K562 (cell line): Measurements from ENCODE around the gene NLRP9. TPM values are rescaled to one million over a fixed set of nuclear protein-coding genes. Genes with fewer than 3 reads are reported as not detected.
A peak's percentile ranks its signal among the peaks of the same experiment; 100 is the strongest.

Experiments used
- CBFB ChIP-seq: sonication (generic); formaldehyde crosslinking; IDR thresholded peaks from 2 replicates; pipeline ENCODE4 v1.4.0; 2020; ENCODE audit warnings: mild to moderate bottlenecking, missing genetic modification reagents
- CC2D1A ChIP-seq: fragments of 450-650 bp; IDR thresholded peaks from 2 replicates; pipeline ENCODE4 v1.6.1; 2017; ENCODE audit warnings: mild to moderate bottlenecking
- EHMT2 ChIP-seq: fragments of 450-650 bp; IDR thresholded peaks from 2 replicates; pipeline ENCODE4 v1.6.1; 2018; ENCODE audit warnings: antibody characterized with exemption
- KLF6 ChIP-seq: fragments of 250-450 bp; sonication (Bioruptor Pico); IDR thresholded peaks from 2 replicates; pipeline ENCODE4 v1.4.0; 2020; ENCODE audit warnings: mild to moderate bottlenecking, moderate library complexity, borderline replicate concordance
- L3MBTL2 ChIP-seq: fragments of 450-650 bp; IDR thresholded peaks from 2 replicates; pipeline ENCODE4 v1.6.1; 2016; ENCODE audit warnings: mild to moderate bottlenecking, moderate library complexity
- LEF1 ChIP-seq: fragments of 450-650 bp; IDR thresholded peaks from 2 replicates; pipeline ENCODE4 v1.6.1; 2016; ENCODE audit warnings: mild to moderate bottlenecking
- NFYB ChIP-seq: IDR thresholded peaks from 2 replicates; pipeline ENCODE4 v1.6.1; 2011; ENCODE audit warnings: mild to moderate bottlenecking, moderate library complexity; ENCODE audit not compliant: insufficient read length; ENCODE audit errors: extremely low read depth
- PTRF ChIP-seq: fragments of 450-650 bp; IDR thresholded peaks from 2 replicates; pipeline ENCODE4 v1.6.1; 2016; ENCODE audit warnings: mild to moderate bottlenecking, missing genetic modification characterization, missing compliant biosample characterization
- SRSF3 ChIP-seq: fragments of 200-400 bp; formaldehyde crosslinking; IDR thresholded peaks from 2 replicates; pipeline ENCODE4 v1.6.1; 2016; ENCODE audit warnings: mild to moderate bottlenecking, low read length, moderate library complexity; ENCODE audit not compliant: insufficient read depth
- polyA plus RNA-seq, 8 experiments: library from polyadenylated mRNA; depleted of rRNA in 4 of 8; stranded (reverse) in 5 of 8; unstranded in 3 of 8; fragments of >200 nt; fragmentation: Nextera tagmentation in 2 of 8; fragmentation: Illumina TruSeq in 1 of 8; extraction: Ambion mirVana in 2 of 8; extraction: Trizol in 1 of 8; gene quantifications; 2 replicates each; pipeline versions ENCODE4 v1.2.1 to v1.2.3, GENCODE V29; 2011 to 2014; ENCODE audit warnings: inconsistent platforms in 1 of 8, missing spikeins in 1 of 8
- total RNA-seq, 7 experiments: library from RNA; depleted of rRNA in 6 of 7; stranded (reverse); fragments of >200 nt in 6 of 7; fragmentation: Illumina TruSeq in 2 of 7; extraction: Trizol in 2 of 7; gene quantifications; 2 replicates each; pipeline versions ENCODE4 v1.2.1 to v1.2.3, GENCODE V29; 2011 to 2021; ENCODE audit warnings: low replicate concordance in 1 of 7
- TF ChIP-seq, protein P1 (sequence below), 2 experiments: IDR thresholded peaks; 2 replicates each; pipeline ENCODE4 v1.6.1; 2011; ENCODE audit warnings: borderline replicate concordance in 1 of 2, control low read depth in 1 of 2, low read depth in 1 of 2, low read length in 1 of 2, mild to moderate bottlenecking in 1 of 2, mixed read lengths in 1 of 2, moderate library complexity in 1 of 2; ENCODE audit not compliant: insufficient read depth in 1 of 2, insufficient read length in 1 of 2, poor library complexity in 1 of 2, severe bottlenecking in 1 of 2; ENCODE audit errors: extremely low read depth in 1 of 2
- TF ChIP-seq, protein P2 (sequence below): sonication (generic); formaldehyde crosslinking; IDR thresholded peaks from 2 replicates; pipeline ENCODE4 v1.8.0; 2023; ENCODE audit warnings: mild to moderate bottlenecking, missing genetic modification reagents
- TF ChIP-seq, protein P3 (sequence below): sonication (generic); formaldehyde crosslinking; IDR thresholded peaks from 2 replicates; pipeline ENCODE4 v1.8.1; 2023; ENCODE audit warnings: mild to moderate bottlenecking, missing genetic modification reagents
- TF ChIP-seq, protein P4 (sequence below): fragments of 250-450 bp; sonication (Bioruptor Pico); IDR thresholded peaks from 2 replicates; pipeline ENCODE4 v1.4.0; 2020; ENCODE audit warnings: mild to moderate bottlenecking, moderate library complexity

The NLRP9 gene
- total and polyA plus RNA-seq, 9 of the 15 experiments (the other 6 are each of a cell fraction or from before 2014, with no cell fraction given): not detected

DNA sequence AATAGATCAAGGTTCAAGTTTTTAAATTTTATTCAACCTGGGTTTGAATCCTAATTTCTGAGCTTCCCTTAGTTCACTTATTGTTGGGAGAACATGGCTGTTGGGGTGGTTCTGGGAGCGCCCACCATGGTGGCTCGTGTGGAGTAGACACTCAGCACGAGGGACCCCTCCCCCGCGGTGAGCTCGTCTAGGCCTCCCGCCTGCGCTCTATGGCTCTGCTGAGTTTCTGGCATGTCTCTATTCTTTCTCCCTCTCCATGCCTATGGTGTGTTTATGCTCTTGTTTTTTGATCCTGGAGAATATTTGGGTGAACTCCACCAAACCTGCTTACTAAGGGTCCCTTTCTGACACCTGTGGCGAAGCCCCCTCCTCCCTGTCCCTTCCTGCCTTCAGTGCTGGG is 64.7 kb downstream of the NLRP9 start (continued):
- TF ChIP-seq EHMT2: no peak
- TF ChIP-seq, protein P1, sequence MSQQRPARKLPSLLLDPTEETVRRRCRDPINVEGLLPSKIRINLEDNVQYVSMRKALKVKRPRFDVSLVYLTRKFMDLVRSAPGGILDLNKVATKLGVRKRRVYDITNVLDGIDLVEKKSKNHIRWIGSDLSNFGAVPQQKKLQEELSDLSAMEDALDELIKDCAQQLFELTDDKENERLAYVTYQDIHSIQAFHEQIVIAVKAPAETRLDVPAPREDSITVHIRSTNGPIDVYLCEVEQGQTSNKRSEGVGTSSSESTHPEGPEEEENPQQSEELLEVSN (IDR thresholded peaks at IDR 0.05; ENCODE audit: borderline replicate concordance in 1 of 2, extremely low read depth in 1 of 2, insufficient read depth in 1 of 2, insufficient read length in 1 of 2, low read depth in 1 of 2, low read length in 1 of 2, poor library complexity in 1 of 2, severe bottlenecking in 1 of 2): peak; percentile 68 to 91
- peak; percentile 63 for TF ChIP-seq L3MBTL2
- TF ChIP-seq, protein P2, sequence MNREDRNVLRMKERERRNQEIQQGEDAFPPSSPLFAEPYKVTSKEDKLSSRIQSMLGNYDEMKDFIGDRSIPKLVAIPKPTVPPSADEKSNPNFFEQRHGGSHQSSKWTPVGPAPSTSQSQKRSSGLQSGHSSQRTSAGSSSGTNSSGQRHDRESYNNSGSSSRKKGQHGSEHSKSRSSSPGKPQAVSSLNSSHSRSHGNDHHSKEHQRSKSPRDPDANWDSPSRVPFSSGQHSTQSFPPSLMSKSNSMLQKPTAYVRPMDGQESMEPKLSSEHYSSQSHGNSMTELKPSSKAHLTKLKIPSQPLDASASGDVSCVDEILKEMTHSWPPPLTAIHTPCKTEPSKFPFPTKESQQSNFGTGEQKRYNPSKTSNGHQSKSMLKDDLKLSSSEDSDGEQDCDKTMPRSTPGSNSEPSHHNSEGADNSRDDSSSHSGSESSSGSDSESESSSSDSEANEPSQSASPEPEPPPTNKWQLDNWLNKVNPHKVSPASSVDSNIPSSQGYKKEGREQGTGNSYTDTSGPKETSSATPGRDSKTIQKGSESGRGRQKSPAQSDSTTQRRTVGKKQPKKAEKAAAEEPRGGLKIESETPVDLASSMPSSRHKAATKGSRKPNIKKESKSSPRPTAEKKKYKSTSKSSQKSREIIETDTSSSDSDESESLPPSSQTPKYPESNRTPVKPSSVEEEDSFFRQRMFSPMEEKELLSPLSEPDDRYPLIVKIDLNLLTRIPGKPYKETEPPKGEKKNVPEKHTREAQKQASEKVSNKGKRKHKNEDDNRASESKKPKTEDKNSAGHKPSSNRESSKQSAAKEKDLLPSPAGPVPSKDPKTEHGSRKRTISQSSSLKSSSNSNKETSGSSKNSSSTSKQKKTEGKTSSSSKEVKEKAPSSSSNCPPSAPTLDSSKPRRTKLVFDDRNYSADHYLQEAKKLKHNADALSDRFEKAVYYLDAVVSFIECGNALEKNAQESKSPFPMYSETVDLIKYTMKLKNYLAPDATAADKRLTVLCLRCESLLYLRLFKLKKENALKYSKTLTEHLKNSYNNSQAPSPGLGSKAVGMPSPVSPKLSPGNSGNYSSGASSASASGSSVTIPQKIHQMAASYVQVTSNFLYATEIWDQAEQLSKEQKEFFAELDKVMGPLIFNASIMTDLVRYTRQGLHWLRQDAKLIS (CRISPR knock-in tag): no peak
- TF ChIP-seq SRSF3: no peak
- no peak for TF ChIP-seq CBFB (CRISPR knock-in tag)
- TF ChIP-seq LEF1: 0 out of 2 replicates have a peak, but pooled peaks have one; percentile 13
- no peak for TF ChIP-seq CC2D1A
- no peak for TF ChIP-seq NFYB
- TF ChIP-seq KLF6: no peak
- TF ChIP-seq, protein P3, sequence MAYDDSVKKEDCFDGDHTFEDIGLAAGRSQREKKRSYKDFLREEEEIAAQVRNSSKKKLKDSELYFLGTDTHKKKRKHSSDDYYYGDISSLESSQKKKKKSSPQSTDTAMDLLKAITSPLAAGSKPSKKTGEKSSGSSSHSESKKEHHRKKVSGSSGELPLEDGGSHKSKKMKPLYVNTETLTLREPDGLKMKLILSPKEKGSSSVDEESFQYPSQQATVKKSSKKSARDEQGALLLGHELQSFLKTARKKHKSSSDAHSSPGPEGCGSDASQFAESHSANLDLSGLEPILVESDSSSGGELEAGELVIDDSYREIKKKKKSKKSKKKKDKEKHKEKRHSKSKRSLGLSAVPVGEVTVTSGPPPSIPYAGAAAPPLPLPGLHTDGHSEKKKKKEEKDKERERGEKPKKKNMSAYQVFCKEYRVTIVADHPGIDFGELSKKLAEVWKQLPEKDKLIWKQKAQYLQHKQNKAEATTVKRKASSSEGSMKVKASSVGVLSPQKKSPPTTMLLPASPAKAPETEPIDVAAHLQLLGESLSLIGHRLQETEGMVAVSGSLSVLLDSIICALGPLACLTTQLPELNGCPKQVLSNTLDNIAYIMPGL (CRISPR knock-in tag): no peak
- TF ChIP-seq PTRF (tag): no peak
- TF ChIP-seq, protein P4, sequence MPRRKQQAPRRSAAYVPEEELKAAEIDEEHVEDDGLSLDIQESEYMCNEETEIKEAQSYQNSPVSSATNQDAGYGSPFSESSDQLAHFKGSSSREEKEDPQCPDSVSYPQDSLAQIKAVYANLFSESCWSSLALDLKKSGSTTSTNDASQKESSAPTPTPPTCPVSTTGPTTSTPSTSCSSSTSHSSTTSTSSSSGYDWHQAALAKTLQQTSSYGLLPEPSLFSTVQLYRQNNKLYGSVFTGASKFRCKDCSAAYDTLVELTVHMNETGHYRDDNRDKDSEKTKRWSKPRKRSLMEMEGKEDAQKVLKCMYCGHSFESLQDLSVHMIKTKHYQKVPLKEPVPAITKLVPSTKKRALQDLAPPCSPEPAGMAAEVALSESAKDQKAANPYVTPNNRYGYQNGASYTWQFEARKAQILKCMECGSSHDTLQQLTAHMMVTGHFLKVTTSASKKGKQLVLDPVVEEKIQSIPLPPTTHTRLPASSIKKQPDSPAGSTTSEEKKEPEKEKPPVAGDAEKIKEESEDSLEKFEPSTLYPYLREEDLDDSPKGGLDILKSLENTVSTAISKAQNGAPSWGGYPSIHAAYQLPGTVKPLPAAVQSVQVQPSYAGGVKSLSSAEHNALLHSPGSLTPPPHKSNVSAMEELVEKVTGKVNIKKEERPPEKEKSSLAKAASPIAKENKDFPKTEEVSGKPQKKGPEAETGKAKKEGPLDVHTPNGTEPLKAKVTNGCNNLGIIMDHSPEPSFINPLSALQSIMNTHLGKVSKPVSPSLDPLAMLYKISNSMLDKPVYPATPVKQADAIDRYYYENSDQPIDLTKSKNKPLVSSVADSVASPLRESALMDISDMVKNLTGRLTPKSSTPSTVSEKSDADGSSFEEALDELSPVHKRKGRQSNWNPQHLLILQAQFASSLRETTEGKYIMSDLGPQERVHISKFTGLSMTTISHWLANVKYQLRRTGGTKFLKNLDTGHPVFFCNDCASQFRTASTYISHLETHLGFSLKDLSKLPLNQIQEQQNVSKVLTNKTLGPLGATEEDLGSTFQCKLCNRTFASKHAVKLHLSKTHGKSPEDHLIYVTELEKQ (CRISPR knock-in tag): no peak
